ENCODE measurements around the gene PRPF40A. TPM values are rescaled to one million over a fixed set of nuclear protein-coding genes. Genes with fewer than 3 reads are reported as not detected.
A peak's percentile ranks its signal among the peaks of the same experiment; 100 is the strongest.

The PRPF40A gene
- total RNA-seq, 1 donor from 2014 or later, result 126 TPM

DNA sequence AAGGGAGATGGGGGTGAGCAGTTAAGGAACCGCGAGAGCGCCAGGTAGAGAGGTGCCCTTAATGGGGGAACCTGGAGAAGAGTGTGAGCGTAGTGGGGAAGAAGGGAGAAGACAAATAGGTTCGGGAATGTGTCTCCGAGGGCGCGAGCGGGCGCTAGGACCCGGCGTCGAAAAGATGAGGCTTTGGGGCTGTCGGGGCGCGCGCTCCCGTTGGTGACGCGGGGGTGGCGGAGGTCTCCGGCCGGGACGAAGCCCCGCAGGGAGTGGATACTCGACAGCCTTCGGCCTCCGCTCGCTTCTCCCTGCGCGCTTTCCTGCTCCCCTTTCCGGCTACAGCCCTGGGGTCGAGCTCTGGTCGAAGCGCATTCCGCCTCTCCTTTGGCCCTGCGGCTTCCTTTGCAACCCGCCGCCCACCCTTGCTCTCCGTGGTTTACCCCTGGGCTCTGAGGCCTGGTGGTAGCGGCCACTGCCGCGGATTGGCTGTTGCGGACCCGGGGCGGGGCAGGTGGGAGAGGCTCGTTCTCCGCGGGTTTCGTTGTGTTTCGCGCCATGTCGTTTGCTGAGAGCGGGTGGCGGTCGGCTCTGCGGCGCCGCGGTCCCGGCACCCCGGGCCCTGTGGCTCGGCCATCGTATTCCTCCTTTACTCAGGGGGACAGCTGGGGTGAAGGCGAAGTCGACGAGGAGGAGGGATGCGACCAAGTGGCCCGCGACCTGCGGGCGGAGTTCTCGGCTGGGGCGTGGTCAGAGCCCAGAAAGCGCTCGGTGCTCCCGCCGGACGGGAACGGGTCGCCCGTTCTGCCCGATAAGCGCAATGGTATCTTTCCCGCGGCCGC lies 1.0 kb upstream of the PRPF40A start, which contains the start of gene ARL6IP6:
ARL6IP6 (plus strand) TSS at position 545 of the 833 bp plus-strand sequence; CDS start at position 550, 5 bp downstream.
- peak; percentile 51 for DNase-seq (ENCODE audit: low read depth)

DNA sequence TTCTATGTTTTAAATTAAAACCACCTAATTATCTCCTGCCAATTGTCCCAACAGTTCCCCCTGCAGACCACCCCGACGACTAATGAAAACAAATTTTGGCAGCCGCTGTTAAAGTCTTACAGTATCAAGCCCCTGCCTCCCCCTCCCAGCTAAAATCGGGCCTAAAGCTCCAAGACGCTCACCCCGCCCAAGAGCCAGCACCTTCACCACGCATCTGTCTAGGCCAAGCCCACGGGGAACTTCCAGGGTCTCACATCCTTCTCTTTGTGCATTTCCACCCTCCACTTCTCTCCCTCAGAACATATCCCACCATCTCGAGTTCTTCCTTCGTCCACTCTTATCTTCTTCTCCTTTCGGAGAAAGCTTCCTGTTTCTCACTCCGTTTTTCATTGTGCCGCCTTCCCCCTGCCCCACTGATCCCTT lies 445 bp downstream of the PRPF40A start:
- no peaks in the 10 kb centered on the region for H3K36me3 ChIP-seq (ENCODE audit: control insufficient read depth, insufficient read depth, low read length)
- no peak for DNase-seq (ENCODE audit: low read depth)
- TF ChIP-seq, protein P1, sequence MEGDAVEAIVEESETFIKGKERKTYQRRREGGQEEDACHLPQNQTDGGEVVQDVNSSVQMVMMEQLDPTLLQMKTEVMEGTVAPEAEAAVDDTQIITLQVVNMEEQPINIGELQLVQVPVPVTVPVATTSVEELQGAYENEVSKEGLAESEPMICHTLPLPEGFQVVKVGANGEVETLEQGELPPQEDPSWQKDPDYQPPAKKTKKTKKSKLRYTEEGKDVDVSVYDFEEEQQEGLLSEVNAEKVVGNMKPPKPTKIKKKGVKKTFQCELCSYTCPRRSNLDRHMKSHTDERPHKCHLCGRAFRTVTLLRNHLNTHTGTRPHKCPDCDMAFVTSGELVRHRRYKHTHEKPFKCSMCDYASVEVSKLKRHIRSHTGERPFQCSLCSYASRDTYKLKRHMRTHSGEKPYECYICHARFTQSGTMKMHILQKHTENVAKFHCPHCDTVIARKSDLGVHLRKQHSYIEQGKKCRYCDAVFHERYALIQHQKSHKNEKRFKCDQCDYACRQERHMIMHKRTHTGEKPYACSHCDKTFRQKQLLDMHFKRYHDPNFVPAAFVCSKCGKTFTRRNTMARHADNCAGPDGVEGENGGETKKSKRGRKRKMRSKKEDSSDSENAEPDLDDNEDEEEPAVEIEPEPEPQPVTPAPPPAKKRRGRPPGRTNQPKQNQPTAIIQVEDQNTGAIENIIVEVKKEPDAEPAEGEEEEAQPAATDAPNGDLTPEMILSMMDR (IDR thresholded peaks at IDR 0.05; ENCODE audit: insufficient read depth, low read length, poor library complexity, severe bottlenecking), result no peak
- H3K4me3 ChIP-seq (ENCODE audit: low read depth, low read length), result peak overlapping the region; percentile 90
- H3K27me3 ChIP-seq (ENCODE audit: control insufficient read depth, insufficient read depth, low read length), result no peaks in the 10 kb centered on the region

More for the DNA sequence above, 1.0 kb upstream of the PRPF40A start, which contains the start of gene ARL6IP6:
- H3K27me3 ChIP-seq (ENCODE audit: control insufficient read depth, insufficient read depth, low read length), result no peaks in the 10 kb centered on the region
- peak within 1 kb of the TSS; percentile 90 for H3K4me3 ChIP-seq (ENCODE audit: low read depth, low read length)
- no peaks in the 10 kb centered on the region for H3K36me3 ChIP-seq (ENCODE audit: control insufficient read depth, insufficient read depth, low read length)
- TF ChIP-seq, protein P1 (IDR thresholded peaks at IDR 0.05; ENCODE audit: insufficient read depth, low read length, poor library complexity, severe bottlenecking), result no peak

GRCh38 chr2:152715854-152716428 lies 1.3 kb downstream of the PRPF40A start:
- DNase-seq (ENCODE audit: low read depth), result no peak
- H3K27me3 ChIP-seq (ENCODE audit: control insufficient read depth, insufficient read depth, low read length), result no peaks in the 10 kb centered on the region
- peak overlapping the region; percentile 90 for H3K4me3 ChIP-seq (ENCODE audit: low read depth, low read length)
- TF ChIP-seq, protein P1 (IDR thresholded peaks at IDR 0.05; ENCODE audit: insufficient read depth, low read length, poor library complexity, severe bottlenecking), result peak; percentile 66
- no peaks in the 10 kb centered on the region for H3K36me3 ChIP-seq (ENCODE audit: control insufficient read depth, insufficient read depth, low read length)

DNA sequence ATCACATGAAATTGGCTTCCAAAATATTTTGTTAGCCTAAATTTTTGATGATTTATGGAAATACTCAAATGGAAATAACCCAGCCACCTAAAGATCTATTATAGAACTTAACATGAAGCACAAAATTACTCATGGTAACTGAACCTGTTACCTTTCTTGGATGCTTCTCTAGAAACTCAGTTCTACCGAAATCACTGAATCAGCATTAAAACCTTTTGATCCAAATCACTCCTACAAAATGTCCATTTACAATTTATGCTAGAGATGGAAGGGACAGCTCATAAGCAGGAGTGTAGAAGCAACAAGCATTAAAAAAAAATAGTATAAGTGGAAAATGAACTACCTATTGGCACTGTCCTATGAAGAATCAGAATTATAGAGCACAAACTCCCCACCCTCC lies 2.1 kb downstream of the PRPF40A start:
- Histone ChIP-seq H3K36me3 (ENCODE audit: control insufficient read depth, insufficient read depth, low read length) (no peaks in the 10 kb centered on the region), H3K4me3 (ENCODE audit: low read depth, low read length) (no peak overlapping the region), H3K27me3 (ENCODE audit: control insufficient read depth, insufficient read depth, low read length) (no peaks in the 10 kb centered on the region)
- DNase-seq (ENCODE audit: low read depth), result no peak
- TF ChIP-seq, protein P1 (IDR thresholded peaks at IDR 0.05; ENCODE audit: insufficient read depth, low read length, poor library complexity, severe bottlenecking), result no peak

DNA sequence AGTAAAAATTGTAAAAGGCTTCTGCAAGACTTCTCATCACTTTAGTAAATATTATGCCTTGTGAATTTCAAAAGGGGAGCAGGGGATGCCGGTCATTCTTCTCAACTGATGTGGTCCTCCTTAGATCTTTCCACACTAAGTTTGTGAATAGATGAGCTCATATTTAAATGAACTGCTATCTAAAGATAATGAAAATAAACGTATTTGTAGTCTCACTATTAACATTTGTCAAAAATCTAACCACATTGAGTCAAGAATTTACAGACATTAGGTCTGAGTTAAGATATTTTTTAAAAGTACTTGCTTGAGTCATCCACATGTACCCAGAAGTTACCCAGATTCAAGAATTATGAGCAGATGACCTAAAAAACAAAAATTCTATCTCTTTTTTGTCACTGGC lies 6.5 kb downstream of the PRPF40A start:
- no peak for DNase-seq (ENCODE audit: low read depth)

More for the DNA sequence above, 6.5 kb downstream of the PRPF40A start:
- Histone ChIP-seq H3K4me3 (ENCODE audit: low read depth, low read length) (no peak overlapping the region), H3K36me3 (ENCODE audit: control insufficient read depth, insufficient read depth, low read length) (no peaks in the 10 kb centered on the region), H3K27me3 (ENCODE audit: control insufficient read depth, insufficient read depth, low read length) (no peaks in the 10 kb centered on the region)
- TF ChIP-seq, protein P1 (IDR thresholded peaks at IDR 0.05; ENCODE audit: insufficient read depth, low read length, poor library complexity, severe bottlenecking), result no peak

Measured in kidney epithelial cell (primary cell).